Fibroblast of villous mesenchyme (primary cell): Measurements from ENCODE around the gene SH3TC1. TPM values are rescaled to one million over a fixed set of nuclear protein-coding genes. Genes with fewer than 3 reads are reported as not detected.

Experiments used
- DNase-seq: peaks from one replicate; pipeline ENCODE4 v3.0.0-alpha.2; 2010; ENCODE audit warnings: low read depth
- H3K4me3 ChIP-seq: 2 replicates; pipeline ENCODE4 v1.5.1; 2011; ENCODE audit warnings: low read depth, mild to moderate bottlenecking, low read length
- total RNA-seq: library from RNA; depleted of rRNA; stranded (reverse); fragments of >200 nt; gene quantifications from 2 replicates; pipeline ENCODE4 v1.2.3, GENCODE V29; 2012
- TF ChIP-seq, protein P1 (sequence below): IDR thresholded peaks from 2 replicates; pipeline ENCODE4 v1.5.1; 2012; ENCODE audit warnings: low read depth, mild to moderate bottlenecking, low read length; ENCODE audit not compliant: insufficient read depth

The SH3TC1 gene
- total RNA-seq, 1 donor: 3.9 TPM

DNA sequence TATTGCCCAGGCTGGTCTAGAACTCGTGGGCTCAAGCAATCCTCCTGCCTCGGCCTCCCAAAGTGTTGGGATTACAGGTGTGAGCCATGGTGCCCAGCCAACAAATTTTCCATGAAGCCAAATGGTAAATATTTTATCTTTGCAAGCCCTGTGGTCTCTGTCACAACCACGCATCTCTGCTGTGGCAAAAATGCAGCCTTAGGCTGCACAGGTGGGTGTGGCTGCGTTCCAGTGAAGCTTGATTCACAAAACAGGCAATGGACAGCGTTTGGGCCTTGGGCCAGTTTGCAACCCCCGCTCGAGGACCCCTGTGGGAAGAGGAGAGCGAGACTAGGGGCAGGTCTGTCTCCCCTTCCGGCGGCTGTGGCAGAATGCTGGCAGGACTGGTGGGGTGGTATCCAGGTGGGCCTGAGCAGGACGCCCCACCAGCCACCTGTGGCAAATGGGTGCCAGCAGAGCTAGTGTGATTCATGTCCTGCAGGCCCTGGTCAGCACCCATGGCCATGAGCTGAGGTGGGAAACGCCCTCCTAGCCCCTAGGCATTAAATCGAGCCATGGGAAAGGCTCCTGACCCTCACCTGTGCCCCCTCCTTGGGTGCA, 90.2 kb downstream of the SH3TC1 start:
- TF ChIP-seq, protein P1, sequence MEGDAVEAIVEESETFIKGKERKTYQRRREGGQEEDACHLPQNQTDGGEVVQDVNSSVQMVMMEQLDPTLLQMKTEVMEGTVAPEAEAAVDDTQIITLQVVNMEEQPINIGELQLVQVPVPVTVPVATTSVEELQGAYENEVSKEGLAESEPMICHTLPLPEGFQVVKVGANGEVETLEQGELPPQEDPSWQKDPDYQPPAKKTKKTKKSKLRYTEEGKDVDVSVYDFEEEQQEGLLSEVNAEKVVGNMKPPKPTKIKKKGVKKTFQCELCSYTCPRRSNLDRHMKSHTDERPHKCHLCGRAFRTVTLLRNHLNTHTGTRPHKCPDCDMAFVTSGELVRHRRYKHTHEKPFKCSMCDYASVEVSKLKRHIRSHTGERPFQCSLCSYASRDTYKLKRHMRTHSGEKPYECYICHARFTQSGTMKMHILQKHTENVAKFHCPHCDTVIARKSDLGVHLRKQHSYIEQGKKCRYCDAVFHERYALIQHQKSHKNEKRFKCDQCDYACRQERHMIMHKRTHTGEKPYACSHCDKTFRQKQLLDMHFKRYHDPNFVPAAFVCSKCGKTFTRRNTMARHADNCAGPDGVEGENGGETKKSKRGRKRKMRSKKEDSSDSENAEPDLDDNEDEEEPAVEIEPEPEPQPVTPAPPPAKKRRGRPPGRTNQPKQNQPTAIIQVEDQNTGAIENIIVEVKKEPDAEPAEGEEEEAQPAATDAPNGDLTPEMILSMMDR: no peak
- no peak for DNase-seq
- H3K4me3 ChIP-seq: no peak overlapping the region

DNA sequence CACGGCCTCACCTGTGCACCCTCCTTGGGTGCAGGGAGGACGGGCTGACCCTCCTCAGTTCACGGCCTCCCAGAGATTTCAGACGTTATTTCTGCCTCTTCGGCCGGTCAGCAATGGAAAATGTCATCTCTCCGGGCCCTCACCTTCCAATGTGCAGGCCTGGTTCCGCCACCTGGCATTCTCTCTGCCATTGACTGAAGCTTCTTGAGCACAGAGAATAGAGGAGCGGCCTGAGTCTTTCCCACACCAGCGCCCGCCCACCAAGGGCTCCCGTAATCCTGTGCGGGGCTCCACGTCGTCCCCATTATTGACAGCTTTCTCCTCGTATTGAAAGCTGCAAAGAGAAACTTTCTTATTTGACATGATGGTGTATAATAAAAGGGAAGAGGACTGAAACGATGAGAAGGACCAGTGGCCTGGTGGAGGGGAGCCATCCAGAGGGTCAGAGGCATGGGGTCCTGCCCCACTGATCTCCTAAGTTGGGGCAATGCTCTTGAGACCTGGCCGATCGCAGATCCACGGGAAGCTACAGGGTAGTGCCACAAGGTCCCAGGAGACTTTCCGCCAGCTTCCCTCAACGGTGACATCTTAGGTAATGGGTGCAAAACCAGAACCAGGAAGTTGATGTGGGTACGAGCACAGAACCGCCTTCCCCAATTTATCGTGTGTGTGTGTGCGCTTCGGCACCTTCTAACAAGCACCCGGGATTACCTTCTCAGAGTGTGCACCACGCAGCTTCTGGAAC, 91.0 kb downstream of the SH3TC1 start:
- TF ChIP-seq, protein P1: no peak
- H3K4me3 ChIP-seq: no peak overlapping the region
- DNase-seq: no peak

DNA sequence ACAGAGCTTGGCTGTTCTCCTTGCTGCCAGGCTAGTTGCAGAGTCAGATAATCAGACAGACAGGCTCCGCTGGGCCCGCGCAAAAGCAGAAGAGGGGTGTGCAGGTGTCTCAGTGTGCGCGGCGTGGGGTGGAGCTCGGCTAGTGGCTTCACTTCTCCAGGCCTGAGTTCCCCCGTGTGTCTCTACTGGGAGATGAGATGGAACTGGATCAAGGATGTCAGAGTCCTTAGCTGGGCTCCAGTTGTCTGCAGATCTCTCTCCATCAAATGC, 91.5 kb downstream of the SH3TC1 start:
- no peak for DNase-seq

More for the DNA sequence above, 91.5 kb downstream of the SH3TC1 start:
- no peak overlapping the region for H3K4me3 ChIP-seq
- TF ChIP-seq, protein P1: no peak

Other genes with a start within 250 kb of the SH3TC1 start
- under 0.01 TPM in 1 of 2 replicates, not detected in the other for gene ABLIM2, start 40.5 kb upstream of the SH3TC1 start, total RNA-seq
- gene HTRA3, start 70.5 kb downstream of the SH3TC1 start, total RNA-seq: 0.86 and 1.3 TPM in 2 replicates
- gene ACOX3, start 241.4 kb downstream of the SH3TC1 start, total RNA-seq: 26.8 and 32.5 TPM in 2 replicates
- gene TRMT44, start 241.5 kb downstream of the SH3TC1 start, total RNA-seq: 17.4 and 19.4 TPM in 2 replicates